SK-N-SH (cell line): ENCODE results near the gene FNDC3B. TPM values are rescaled to one million over a fixed set of nuclear protein-coding genes. Genes with fewer than 3 reads are reported as not detected.
"Not testable (repeated sequence)": the region's sequence is repeated elsewhere in the genome, so short reads cannot be mapped to it uniquely, and the experiment has no call there.

Experiments used
- CTCF ChIA-PET: fragments of 300-600, 350-600 bp; formaldehyde crosslinking; extraction: SDS; loops from one replicate; lab custom pipeline; 2021; lab: Yijun Ruan, JAX
- POLR2A ChIA-PET: fragments of 350-600 bp; sonication (Branson Sonifier 250); formaldehyde crosslinking; extraction: SDS; loops from one replicate; lab custom pipeline; 2020; ENCODE audit warnings: antibody characterized with exemption, inconsistent platforms; lab: Yijun Ruan, JAX
- DNase-seq: peaks from one replicate; pipeline ENCODE4 v3.0.0; 2012
- H2AFZ ChIP-seq: fragments of 200-600 bp; sonication (generic); 2 replicates; pipeline ENCODE4 v1.8.1; 2016; ENCODE audit warnings: antibody characterized with exemption, mild to moderate bottlenecking, low read depth
- H3F3A ChIP-seq: fragments of 200-600 bp; sonication (generic); replicated peaks from 2 replicates; pipeline ENCODE3; 2016; ENCODE audit warnings: antibody characterized with exemption, mild to moderate bottlenecking; ENCODE audit not compliant: insufficient read depth
- H3K27ac ChIP-seq, 2 experiments: fragments of 200-500 bp in 1 of 2; fragments of 200-600 bp in 1 of 2; sonication (Bioruptor generic) in 1 of 2; sonication (generic), shearing (Covaris generic) in 1 of 2; 2 replicates each; pipeline versions ENCODE4 v1.5.1 to v1.6.1; 2014 to 2016; ENCODE audit warnings: low read depth in 2 of 2, inconsistent platforms in 1 of 2, low read length in 1 of 2, mild to moderate bottlenecking in 1 of 2, mixed read lengths in 1 of 2
- H3K27me3 ChIP-seq: fragments of 200-600 bp; sonication (generic), shearing (Covaris generic); 2 replicates; pipeline ENCODE4 v1.6.1; 2016; ENCODE audit warnings: mixed run types; ENCODE audit not compliant: insufficient read depth
- H3K36me3 ChIP-seq, 2 experiments: fragments of 200-500 bp in 1 of 2; fragments of 200-600 bp in 1 of 2; sonication (Bioruptor generic) in 1 of 2; sonication (generic) in 1 of 2; replicated peaks in 1 of 2; 2 replicates each; pipeline versions ENCODE3 to v1.5.1; 2014 to 2016; ENCODE audit warnings: low read length in 1 of 2, mild to moderate bottlenecking in 1 of 2; ENCODE audit not compliant: insufficient read depth in 2 of 2, control insufficient read depth in 1 of 2
- H3K4me1 ChIP-seq, 2 experiments: fragments of 200-500 bp in 1 of 2; fragments of 200-600 bp in 1 of 2; sonication (Bioruptor generic) in 1 of 2; sonication (generic), shearing (Covaris generic) in 1 of 2; 2 replicates each; pipeline versions ENCODE4 v1.5.1 to v1.6.1; 2014 to 2016; ENCODE audit warnings: low read depth in 1 of 2, low read length in 1 of 2, mixed run types in 1 of 2; ENCODE audit not compliant: insufficient read depth in 2 of 2, control insufficient read depth in 1 of 2
- H3K4me2 ChIP-seq: fragments of 200-600 bp; sonication (generic), shearing (Covaris generic); 2 replicates; pipeline ENCODE4 v1.6.1; 2017; ENCODE audit warnings: mixed run types
- H3K4me3 ChIP-seq, 2 experiments: fragments of 200-500 bp in 1 of 2; fragments of 200-600 bp in 1 of 2; sonication (Bioruptor generic) in 1 of 2; sonication (generic), shearing (Covaris generic) in 1 of 2; 2 replicates each; pipeline versions ENCODE4 v1.5.1 to v1.8.1; 2014 to 2016; ENCODE audit warnings: low read depth in 2 of 2, inconsistent platforms in 1 of 2, low read length in 1 of 2, mild to moderate bottlenecking in 1 of 2, mixed read lengths in 1 of 2, moderate library complexity in 1 of 2
- H3K79me2 ChIP-seq: fragments of 200-600 bp; sonication (generic); 2 replicates; pipeline ENCODE4 v1.8.1; 2017; ENCODE audit warnings: mild to moderate bottlenecking; ENCODE audit not compliant: insufficient read depth
- H3K9ac ChIP-seq: fragments of 200-600 bp; sonication (generic); 2 replicates; pipeline ENCODE4 v1.6.1; 2017; ENCODE audit warnings: mixed run types
- H3K9me2 ChIP-seq: fragments of 200-600 bp; sonication (generic); 2 replicates; pipeline ENCODE4 v1.6.1; 2017; ENCODE audit warnings: mixed run types
- H3K9me3 ChIP-seq: fragments of 200-600 bp; sonication (generic); 2 replicates; pipeline ENCODE4 v1.6.1; 2017; ENCODE audit warnings: mixed run types, mild to moderate bottlenecking, moderate library complexity
- H4K20me1 ChIP-seq: fragments of 200-600 bp; sonication (generic); 2 replicates; pipeline ENCODE4 v1.6.1; 2017; ENCODE audit warnings: mild to moderate bottlenecking, mixed run types; ENCODE audit not compliant: insufficient read depth
- FOXM1 ChIP-seq: IDR thresholded peaks from 2 replicates; pipeline ENCODE4 v1.4.0; 2012; ENCODE audit warnings: low read depth, mild to moderate bottlenecking
- NRF1 ChIP-seq: IDR thresholded peaks from 2 replicates; pipeline ENCODE4 v1.6.1; 2012; ENCODE audit warnings: low read depth, mild to moderate bottlenecking, low read length
- RXRA ChIP-seq: IDR thresholded peaks from 2 replicates; pipeline ENCODE4 v1.4.0; 2012; ENCODE audit warnings: low read depth, mild to moderate bottlenecking, borderline replicate concordance
- SMC3 ChIP-seq: IDR thresholded peaks from 2 replicates; pipeline ENCODE4 v1.6.1; 2012; ENCODE audit warnings: low read depth, low read length, improper control_type of control experiment
- TAF1 ChIP-seq: IDR thresholded peaks from 2 replicates; pipeline ENCODE4 v1.6.1; 2012; ENCODE audit warnings: low read depth, mild to moderate bottlenecking, low read length, moderate library complexity, borderline replicate concordance
- TCF12 ChIP-seq: IDR thresholded peaks from 2 replicates; pipeline ENCODE4 v1.4.0; 2012
- YY1 ChIP-seq: IDR thresholded peaks from 2 replicates; pipeline ENCODE4 v1.4.0; 2012; ENCODE audit warnings: low read depth, mild to moderate bottlenecking
- WGBS: methylation state at CpG from one replicate; pipeline ENCODE4 v1.1.6; 2017; ENCODE audit warnings: low lambda C conversion rate; 5-methylcytosine and 5-hydroxymethylcytosine counted together
- polyA plus RNA-seq, 3 experiments: library from polyadenylated mRNA; depleted of rRNA; stranded (reverse); fragments of >200 nt; gene quantifications; 2 replicates each; pipeline ENCODE4 v1.2.3, GENCODE V29; 2012
- TF ChIP-seq, protein P1 (sequence below): IDR thresholded peaks from 2 replicates; pipeline ENCODE4 v1.6.1; 2012; ENCODE audit warnings: mild to moderate bottlenecking, low read depth, low read length, moderate library complexity
- TF ChIP-seq, protein P2 (sequence below): IDR thresholded peaks from 2 replicates; pipeline ENCODE4 v1.4.0; 2012; ENCODE audit warnings: low read depth, borderline replicate concordance

The FNDC3B gene
- polyA plus RNA-seq, 1 of the 3 experiments (the other 2 are of a cell fraction): 10.4 TPM

- TF ChIP-seq, protein P1, sequence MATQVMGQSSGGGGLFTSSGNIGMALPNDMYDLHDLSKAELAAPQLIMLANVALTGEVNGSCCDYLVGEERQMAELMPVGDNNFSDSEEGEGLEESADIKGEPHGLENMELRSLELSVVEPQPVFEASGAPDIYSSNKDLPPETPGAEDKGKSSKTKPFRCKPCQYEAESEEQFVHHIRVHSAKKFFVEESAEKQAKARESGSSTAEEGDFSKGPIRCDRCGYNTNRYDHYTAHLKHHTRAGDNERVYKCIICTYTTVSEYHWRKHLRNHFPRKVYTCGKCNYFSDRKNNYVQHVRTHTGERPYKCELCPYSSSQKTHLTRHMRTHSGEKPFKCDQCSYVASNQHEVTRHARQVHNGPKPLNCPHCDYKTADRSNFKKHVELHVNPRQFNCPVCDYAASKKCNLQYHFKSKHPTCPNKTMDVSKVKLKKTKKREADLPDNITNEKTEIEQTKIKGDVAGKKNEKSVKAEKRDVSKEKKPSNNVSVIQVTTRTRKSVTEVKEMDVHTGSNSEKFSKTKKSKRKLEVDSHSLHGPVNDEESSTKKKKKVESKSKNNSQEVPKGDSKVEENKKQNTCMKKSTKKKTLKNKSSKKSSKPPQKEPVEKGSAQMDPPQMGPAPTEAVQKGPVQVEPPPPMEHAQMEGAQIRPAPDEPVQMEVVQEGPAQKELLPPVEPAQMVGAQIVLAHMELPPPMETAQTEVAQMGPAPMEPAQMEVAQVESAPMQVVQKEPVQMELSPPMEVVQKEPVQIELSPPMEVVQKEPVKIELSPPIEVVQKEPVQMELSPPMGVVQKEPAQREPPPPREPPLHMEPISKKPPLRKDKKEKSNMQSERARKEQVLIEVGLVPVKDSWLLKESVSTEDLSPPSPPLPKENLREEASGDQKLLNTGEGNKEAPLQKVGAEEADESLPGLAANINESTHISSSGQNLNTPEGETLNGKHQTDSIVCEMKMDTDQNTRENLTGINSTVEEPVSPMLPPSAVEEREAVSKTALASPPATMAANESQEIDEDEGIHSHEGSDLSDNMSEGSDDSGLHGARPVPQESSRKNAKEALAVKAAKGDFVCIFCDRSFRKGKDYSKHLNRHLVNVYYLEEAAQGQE: no peak
- TF ChIP-seq FOXM1 (no peak), TCF12 (no peak), YY1 (no peak)
Observed at GRCh38 chr3:172253200-172253599, 213.8 kb downstream of the FNDC3B start (continued).

DNA sequence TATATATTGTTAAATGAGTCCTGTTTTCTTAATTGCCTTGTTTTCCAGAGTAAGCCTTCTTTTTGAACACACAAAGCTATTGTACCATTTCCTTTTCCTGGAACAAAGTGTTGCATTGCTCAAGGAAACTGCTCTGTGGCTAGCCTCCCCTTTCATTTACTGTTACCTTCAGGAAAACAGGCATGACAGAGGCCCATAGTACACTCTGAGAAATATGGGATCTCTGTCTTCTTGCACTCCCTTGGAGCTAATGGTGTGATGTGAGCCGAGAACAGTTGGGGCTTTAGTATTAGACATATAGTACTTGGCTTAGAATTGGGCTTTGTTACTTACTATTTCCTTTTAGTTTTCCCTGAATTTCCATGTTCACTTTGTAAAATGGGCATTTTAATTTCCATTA is 215.2 kb downstream of the FNDC3B start:
- 100% methylated on average over 1 of the region's 1 CpG for WGBS
- peaks cover 8 to 22% of the 10 kb centered on the region in 2 experiments for H3K4me1 ChIP-seq
- no peak overlapping the region for H3K4me2 ChIP-seq
- DNase-seq: no peak
- POLR2A ChIA-PET: no interaction called here
- no peaks in the 10 kb centered on the region for H3K9me3 ChIP-seq
- H3K4me3 ChIP-seq: no peak overlapping the region
- H3K27me3 ChIP-seq: no peaks in the 10 kb centered on the region
- H3K36me3 ChIP-seq: peaks cover 16 to 64% of the 10 kb centered on the region in 2 experiments
- H3F3A ChIP-seq: peaks cover 9% of the 10 kb centered on the region
- no peaks in the 10 kb centered on the region for H3K9me2 ChIP-seq
- H4K20me1 ChIP-seq: peaks cover 9% of the 10 kb centered on the region; the same call in 1 of the 2 replicates
- no peak overlapping the region for H3K27ac ChIP-seq
- H3K79me2 ChIP-seq: peaks cover 63% of the 10 kb centered on the region
- CTCF ChIA-PET: no interaction called here
- no peak overlapping the region for H2AFZ ChIP-seq
- no peak overlapping the region for H3K9ac ChIP-seq
- TF ChIP-seq TCF12 (no peak), YY1 (no peak), NRF1 (no peak), TAF1 (no peak), RXRA (no peak), SMC3 (no peak)
- TF ChIP-seq, protein P2, sequence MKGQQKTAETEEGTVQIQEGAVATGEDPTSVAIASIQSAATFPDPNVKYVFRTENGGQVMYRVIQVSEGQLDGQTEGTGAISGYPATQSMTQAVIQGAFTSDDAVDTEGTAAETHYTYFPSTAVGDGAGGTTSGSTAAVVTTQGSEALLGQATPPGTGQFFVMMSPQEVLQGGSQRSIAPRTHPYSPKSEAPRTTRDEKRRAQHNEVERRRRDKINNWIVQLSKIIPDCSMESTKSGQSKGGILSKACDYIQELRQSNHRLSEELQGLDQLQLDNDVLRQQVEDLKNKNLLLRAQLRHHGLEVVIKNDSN: no peak

- H3K4me3 ChIP-seq, H3K9me3 ChIP-seq, CTCF ChIA-PET, H3K4me2 ChIP-seq, H3K9ac ChIP-seq, H2AFZ ChIP-seq, H3K9me2 ChIP-seq, H3K27ac ChIP-seq, H3K27me3 ChIP-seq, DNase-seq, POLR2A ChIA-PET: not testable (repeated sequence)
- WGBS: 82% methylated on average over 10 of the region's 10 CpGs
- H3F3A ChIP-seq: peaks cover 14% of the 10 kb centered on the region
- H3K36me3 ChIP-seq: peaks cover 16 to 71% of the 10 kb centered on the region in 2 experiments
- H3K79me2 ChIP-seq: peaks cover 62% of the 10 kb centered on the region
- H4K20me1 ChIP-seq: peaks cover 10% of the 10 kb centered on the region; the same call in 1 of the 2 replicates
- peaks cover 8 to 23% of the 10 kb centered on the region in 2 experiments for H3K4me1 ChIP-seq
Observed at GRCh38 chr3:172255321-172255720, 215.9 kb downstream of the FNDC3B start.
